Skin of body (tissue), 2 donors: Measurements from ENCODE around the gene CLCA1. TPM values are rescaled to one million over a fixed set of nuclear protein-coding genes. Genes with fewer than 3 reads are reported as not detected.

Source experiments
- DNase-seq: peaks from one replicate; lab custom pipeline; 2025; lab: John Stamatoyannopoulos, UW
- total RNA-seq: library from RNA; depleted of rRNA; stranded (reverse); fragments of >200 nt; gene quantifications from one replicate; pipeline ENCODE4 v1.2.3, GENCODE V29; 2014

CLCA1 gene
- total RNA-seq: not detected

GRCh38 chr1:86468501-86468977 lies at the start of gene CLCA1:
TSS of gene CLCA1 (plus strand) at chr1:86468927. CDS start at chr1:86468972, 45 bp downstream.
- no peak for DNase-seq

GRCh38 chr1:86419277-86419903 lies 49.3 kb upstream of the CLCA1 start:
- no peak for DNase-seq

GRCh38 chr1:86421601-86422280 lies 47.0 kb upstream of the CLCA1 start:
- no peak for DNase-seq

GRCh38 chr1:86423473-86423872 lies 45.3 kb upstream of the CLCA1 start:
- DNase-seq: no peak

GRCh38 chr1:86423873-86424272 lies 44.9 kb upstream of the CLCA1 start, which contains the start of gene CLCA2:
TSS of gene CLCA2 (plus strand) at chr1:86424171. CDS start at chr1:86424248, 77 bp downstream.
- DNase-seq: no peak

GRCh38 chr1:86429122-86429725 lies 39.5 kb upstream of the CLCA1 start:
- DNase-seq: no peak

- DNase-seq: peak; percentile 68
These were observed 38.9 kb upstream of the CLCA1 start for GRCh38 chr1:86429835-86430234.

GRCh38 chr1:86430376-86430775 lies 38.4 kb upstream of the CLCA1 start:
- DNase-seq: no peak

GRCh38 chr1:86434059-86434458 lies 34.7 kb upstream of the CLCA1 start:
- no peak for DNase-seq

- DNase-seq: no peak
These were observed 33.4 kb upstream of the CLCA1 start for GRCh38 chr1:86435327-86435726.

- DNase-seq: no peak
These were observed 32.7 kb upstream of the CLCA1 start for GRCh38 chr1:86436041-86436440.

- no peak for DNase-seq
These were observed 27.1 kb upstream of the CLCA1 start for GRCh38 chr1:86441581-86441980.

- DNase-seq: no peak
These were observed 26.7 kb upstream of the CLCA1 start for GRCh38 chr1:86441997-86442396.

- no peak for DNase-seq
These were observed 22.8 kb upstream of the CLCA1 start for GRCh38 chr1:86445919-86446318.

- no peak for DNase-seq
These were observed 21.4 kb upstream of the CLCA1 start for GRCh38 chr1:86447198-86447790.

- DNase-seq: no peak
These were observed 20.1 kb upstream of the CLCA1 start for GRCh38 chr1:86448670-86449069.

- DNase-seq: no peak
These were observed 19.6 kb upstream of the CLCA1 start for GRCh38 chr1:86449103-86449502.

GRCh38 chr1:86450847-86451246 lies 17.9 kb upstream of the CLCA1 start:
- DNase-seq: no peak

GRCh38 chr1:86453664-86454063 lies 15.1 kb upstream of the CLCA1 start:
- DNase-seq: no peak

GRCh38 chr1:86455073-86455472 lies 13.7 kb upstream of the CLCA1 start:
- no peak for DNase-seq

GRCh38 chr1:86460998-86461397 lies 7.7 kb upstream of the CLCA1 start:
- DNase-seq: no peak

- no peak for DNase-seq
These were observed 7.2 kb upstream of the CLCA1 start for GRCh38 chr1:86461482-86461881.
